Measurements from ENCODE around the gene GALNTL6.

- TF ChIP-seq, protein P1, sequence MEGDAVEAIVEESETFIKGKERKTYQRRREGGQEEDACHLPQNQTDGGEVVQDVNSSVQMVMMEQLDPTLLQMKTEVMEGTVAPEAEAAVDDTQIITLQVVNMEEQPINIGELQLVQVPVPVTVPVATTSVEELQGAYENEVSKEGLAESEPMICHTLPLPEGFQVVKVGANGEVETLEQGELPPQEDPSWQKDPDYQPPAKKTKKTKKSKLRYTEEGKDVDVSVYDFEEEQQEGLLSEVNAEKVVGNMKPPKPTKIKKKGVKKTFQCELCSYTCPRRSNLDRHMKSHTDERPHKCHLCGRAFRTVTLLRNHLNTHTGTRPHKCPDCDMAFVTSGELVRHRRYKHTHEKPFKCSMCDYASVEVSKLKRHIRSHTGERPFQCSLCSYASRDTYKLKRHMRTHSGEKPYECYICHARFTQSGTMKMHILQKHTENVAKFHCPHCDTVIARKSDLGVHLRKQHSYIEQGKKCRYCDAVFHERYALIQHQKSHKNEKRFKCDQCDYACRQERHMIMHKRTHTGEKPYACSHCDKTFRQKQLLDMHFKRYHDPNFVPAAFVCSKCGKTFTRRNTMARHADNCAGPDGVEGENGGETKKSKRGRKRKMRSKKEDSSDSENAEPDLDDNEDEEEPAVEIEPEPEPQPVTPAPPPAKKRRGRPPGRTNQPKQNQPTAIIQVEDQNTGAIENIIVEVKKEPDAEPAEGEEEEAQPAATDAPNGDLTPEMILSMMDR (IDR thresholded peaks at IDR 0.05; ENCODE audit: insufficient read depth, low read depth, low read length): no peak
- TF ChIP-seq EZH2 (IDR thresholded peaks at IDR 0.05; ENCODE audit: insufficient read depth, low read length): no peak
Measured at GRCh38 chr4:172369471-172369959, 556.3 kb downstream of the GALNTL6 start.
